Stimulated activated CD4-positive, alpha-beta T cell treated with anti-CD3 and anti-CD28 coated beads, Interleukin-12 subunit alpha, Interleukin-12 subunit beta, amount 100 ng/mL, for 4 hours (primary cell): Measurements from ENCODE around the gene TCP11.
"Not testable (repeated sequence)": the region's sequence is repeated elsewhere in the genome, so short reads cannot be mapped to it uniquely, and the experiment has no call there.

Experiments used
- DNase-seq: peaks from one replicate; pipeline ENCODE4 v3.0.0-alpha.2; 2020

TCP11 gene

GRCh38 chr6:35142588-35143569, 1.7 kb upstream of the TCP11 start:
- no peak for DNase-seq

- DNase-seq, result no peak
Measured at GRCh38 chr6:35140639-35141006, 516 bp downstream of the TCP11 start.

- peak; percentile 34 for DNase-seq
Measured at GRCh38 chr6:35139924-35140638, 1.1 kb downstream of the TCP11 start.

- DNase-seq, result no peak
Measured at GRCh38 chr6:35139470-35139869, 1.7 kb downstream of the TCP11 start.

- DNase-seq, result not testable (repeated sequence)
Measured at GRCh38 chr6:35138191-35138590, 2.9 kb downstream of the TCP11 start.

GRCh38 chr6:35136185-35136584, 5.0 kb downstream of the TCP11 start:
- no peak for DNase-seq

GRCh38 chr6:35128496-35128895, 12.6 kb downstream of the TCP11 start:
- DNase-seq, result no peak

GRCh38 chr6:35128042-35128441, 13.1 kb downstream of the TCP11 start:
- DNase-seq, result no peak

- no peak for DNase-seq
Measured at GRCh38 chr6:35124356-35124755, 16.8 kb downstream of the TCP11 start.

GRCh38 chr6:35120746-35121145, 20.4 kb downstream of the TCP11 start:
- DNase-seq, result no peak

GRCh38 chr6:35108309-35108885, 32.7 kb downstream of the TCP11 start:
- no peak for DNase-seq

- DNase-seq, result not testable (repeated sequence)
Measured at GRCh38 chr6:35107761-35108160, 33.4 kb downstream of the TCP11 start.

- not testable (repeated sequence) for DNase-seq
Measured at GRCh38 chr6:35107208-35107607, 33.9 kb downstream of the TCP11 start.

GRCh38 chr6:35106061-35106460, 35.1 kb downstream of the TCP11 start:
- DNase-seq, result not testable (repeated sequence)

GRCh38 chr6:35105078-35105477, 36.1 kb downstream of the TCP11 start:
- DNase-seq, result no peak

GRCh38 chr6:35099116-35099515, 42.0 kb downstream of the TCP11 start:
- no peak for DNase-seq

- no peak for DNase-seq
Measured at GRCh38 chr6:35096129-35096862, 44.8 kb downstream of the TCP11 start.

- DNase-seq, result no peak
Measured at GRCh38 chr6:35094183-35094582, 47.0 kb downstream of the TCP11 start.

GRCh38 chr6:35093783-35094182, 47.4 kb downstream of the TCP11 start:
- no peak for DNase-seq

GRCh38 chr6:35093118-35093445, 48.1 kb downstream of the TCP11 start:
- no peak for DNase-seq

- DNase-seq, result no peak
Measured at GRCh38 chr6:35092362-35093117, 48.6 kb downstream of the TCP11 start.

- no peak for DNase-seq
Measured at GRCh38 chr6:35091346-35092083, 49.6 kb downstream of the TCP11 start.
